GM12872 (cell line): Measurements from ENCODE around the gene PUSL1.

Experiments used
- CTCF ChIP-seq: IDR thresholded peaks from 3 replicates; pipeline ENCODE4 v1.5.1; 2011; ENCODE audit warnings: low read depth, mild to moderate bottlenecking, low read length, moderate library complexity; ENCODE audit not compliant: insufficient read depth

Gene PUSL1

DNA sequence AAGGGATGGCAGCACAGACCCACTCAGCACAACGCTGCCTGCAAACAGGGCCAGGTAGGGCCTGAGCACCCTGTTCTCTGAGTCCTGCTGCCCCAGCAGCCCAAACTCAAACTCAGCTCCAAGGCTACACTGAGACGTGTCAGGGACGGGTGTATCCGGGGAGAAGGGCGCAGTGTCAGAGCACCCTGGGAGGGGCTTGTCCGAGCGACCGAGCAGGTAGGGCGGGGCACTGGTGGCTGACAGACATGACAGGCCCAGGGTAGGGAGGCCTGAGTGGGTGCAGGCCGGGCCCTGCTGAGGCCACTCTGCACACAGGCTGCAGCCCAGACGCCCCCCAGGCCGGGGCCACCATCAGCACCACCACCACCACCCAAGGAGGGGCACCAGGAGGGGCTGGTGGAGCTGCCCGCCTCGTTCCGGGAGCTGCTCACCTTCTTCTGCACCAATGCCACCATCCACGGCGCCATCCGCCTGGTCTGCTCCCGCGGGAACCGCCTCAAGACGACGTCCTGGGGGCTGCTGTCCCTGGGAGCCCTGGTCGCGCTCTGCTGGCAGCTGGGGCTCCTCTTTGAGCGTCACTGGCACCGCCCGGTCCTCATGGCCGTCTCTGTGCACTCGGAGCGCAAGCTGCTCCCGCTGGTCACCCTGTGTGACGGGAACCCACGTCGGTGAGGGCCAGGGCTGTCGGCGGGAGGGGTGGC lies 22.6 kb upstream of the PUSL1 start:
- TF ChIP-seq CTCF = no peak

DNA sequence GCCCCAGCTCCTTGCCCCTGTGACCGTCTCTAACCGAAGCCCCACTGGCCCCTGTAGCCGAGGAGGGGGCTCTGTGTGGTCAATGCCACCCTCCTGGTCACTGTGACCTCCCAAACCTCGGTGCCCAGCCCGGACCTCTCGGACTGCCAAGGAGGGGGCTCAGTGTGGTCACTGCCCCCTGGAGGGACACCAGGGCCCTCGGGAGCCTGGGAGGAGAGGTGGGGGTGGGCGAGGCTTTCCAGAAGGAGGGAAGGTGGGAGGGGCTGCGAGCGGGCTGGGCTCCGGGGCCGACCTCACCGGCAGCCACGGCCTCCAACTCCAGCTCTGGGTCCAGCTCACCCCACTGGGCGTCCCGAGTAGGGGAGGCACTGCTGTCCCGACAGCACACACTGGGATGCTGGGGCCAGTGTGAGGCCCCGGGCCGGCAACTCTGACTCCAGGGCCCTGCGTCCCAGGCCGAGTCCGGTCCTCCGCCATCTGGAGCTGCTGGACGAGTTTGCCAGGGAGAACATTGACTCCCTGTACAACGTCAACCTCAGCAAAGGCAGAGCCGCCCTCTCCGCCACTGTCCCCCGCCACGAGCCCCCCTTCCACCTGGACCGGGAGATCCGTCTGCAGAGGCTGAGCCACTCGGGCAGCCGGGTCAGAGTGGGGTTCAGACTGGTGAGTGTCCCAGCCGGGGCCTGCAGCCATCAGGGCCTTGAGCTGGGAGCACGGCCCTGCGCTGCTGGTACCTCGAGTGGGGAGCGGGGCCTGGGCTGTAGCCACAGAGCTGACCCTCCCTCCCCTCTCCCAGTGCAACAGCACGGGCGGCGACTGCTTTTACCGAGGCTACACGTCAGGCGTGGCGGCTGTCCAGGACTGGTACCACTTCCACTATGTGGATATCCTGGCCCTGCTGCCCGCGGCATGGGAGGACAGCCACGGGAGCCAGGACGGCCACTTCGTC lies 21.8 kb upstream of the PUSL1 start:
- no peak for TF ChIP-seq CTCF

- no peak for TF ChIP-seq CTCF
Observed at GRCh38 chr1:1287288-1288110, 20.9 kb upstream of the PUSL1 start.

DNA sequence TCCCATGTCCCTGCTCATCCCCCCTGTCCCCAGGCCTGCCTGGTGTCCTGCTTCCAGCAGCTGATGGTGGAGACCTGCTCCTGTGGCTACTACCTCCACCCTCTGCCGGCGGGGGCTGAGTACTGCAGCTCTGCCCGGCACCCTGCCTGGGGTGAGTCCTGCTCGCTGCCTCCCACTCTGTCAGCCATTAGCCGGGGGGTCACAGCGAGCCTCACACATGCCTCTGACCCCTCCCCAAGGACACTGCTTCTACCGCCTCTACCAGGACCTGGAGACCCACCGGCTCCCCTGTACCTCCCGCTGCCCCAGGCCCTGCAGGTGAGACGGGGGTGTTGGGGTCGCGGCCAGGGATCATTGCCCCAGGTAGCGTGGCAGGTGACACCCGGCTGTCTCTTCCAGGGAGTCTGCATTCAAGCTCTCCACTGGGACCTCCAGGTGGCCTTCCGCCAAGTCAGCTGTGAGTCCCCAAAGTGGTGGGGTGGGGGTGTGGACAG lies 18.1 kb upstream of the PUSL1 start:
- peak; percentile 64; the same call in 2 of the 3 replicates for TF ChIP-seq CTCF

- no peak for TF ChIP-seq CTCF
Observed at GRCh38 chr1:1291023-1291528, 17.3 kb upstream of the PUSL1 start.

DNA sequence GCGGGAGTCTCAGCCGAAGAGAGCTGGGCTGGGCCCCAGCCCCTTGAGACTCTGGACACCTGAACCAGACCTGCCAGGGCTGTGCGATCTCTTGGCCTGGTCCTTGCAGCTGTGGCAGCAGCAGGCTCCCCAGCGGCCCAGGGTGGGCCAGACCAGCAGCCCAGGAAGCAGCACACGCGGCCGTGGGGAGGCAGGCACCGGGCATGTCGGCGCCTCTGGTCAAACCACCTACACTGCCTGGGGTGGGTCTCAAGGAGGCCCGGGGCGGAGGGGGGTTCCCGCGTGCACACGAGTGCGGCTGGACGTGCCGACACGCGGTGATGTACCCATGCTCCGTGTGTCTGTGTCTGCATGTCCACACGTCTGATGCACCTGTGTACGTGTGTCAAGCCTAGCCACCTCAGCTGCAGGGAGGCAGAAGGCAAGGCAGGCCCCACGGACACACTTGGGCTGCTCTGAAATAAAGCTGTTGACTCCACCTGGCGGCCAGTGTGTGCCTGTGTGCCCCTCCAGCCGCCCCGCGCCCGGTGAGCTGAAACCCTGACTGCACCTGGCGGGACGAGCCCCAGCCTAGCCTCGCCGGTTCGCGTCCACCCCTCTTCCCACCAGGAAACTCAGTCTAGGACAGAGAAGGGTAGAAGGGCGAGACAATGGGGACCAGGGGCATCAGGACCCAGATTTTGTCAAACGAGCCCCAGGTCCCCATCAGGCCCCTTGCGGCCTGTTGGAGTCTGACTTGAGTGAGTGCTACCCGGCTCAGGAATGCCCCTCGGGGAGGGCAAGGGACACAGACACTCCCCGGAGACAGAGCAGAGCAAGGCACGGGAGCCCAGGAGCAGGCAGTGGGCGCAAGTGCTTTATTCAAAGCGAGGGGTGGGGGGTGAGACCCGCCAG lies 16.6 kb upstream of the PUSL1 start:
- TF ChIP-seq CTCF = peak; percentile 77
